Measurements from ENCODE around the gene CLDN10.

CLDN10 gene

DNA sequence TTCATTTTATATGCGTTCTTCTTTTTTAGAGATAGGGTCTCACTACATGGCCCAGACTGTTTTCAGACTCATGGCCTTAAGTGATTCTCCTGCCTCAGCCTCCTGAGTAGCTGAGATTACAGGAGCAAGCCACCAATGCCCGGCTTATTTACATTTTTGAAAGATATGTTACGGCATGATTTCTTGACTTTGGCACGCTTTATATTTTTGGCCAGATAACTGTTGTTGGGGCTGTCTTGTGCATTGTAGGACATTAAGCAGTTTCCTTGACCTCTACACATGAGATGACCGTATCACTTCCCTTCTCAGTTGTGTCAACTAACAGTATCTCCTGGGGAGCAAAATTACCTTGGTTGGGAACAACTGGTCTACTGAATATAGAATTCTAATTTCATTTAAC is 28.9 kb upstream of the CLDN10 start:
- no peak for DNase-seq (ENCODE audit: low spot score)
- H3K27ac ChIP-seq: no peak overlapping the region

GRCh38 chr13:95524264-95524901 is 28.1 kb upstream of the CLDN10 start:
- no peak overlapping the region for H3K4me3 ChIP-seq
- TF ChIP-seq, protein P1, sequence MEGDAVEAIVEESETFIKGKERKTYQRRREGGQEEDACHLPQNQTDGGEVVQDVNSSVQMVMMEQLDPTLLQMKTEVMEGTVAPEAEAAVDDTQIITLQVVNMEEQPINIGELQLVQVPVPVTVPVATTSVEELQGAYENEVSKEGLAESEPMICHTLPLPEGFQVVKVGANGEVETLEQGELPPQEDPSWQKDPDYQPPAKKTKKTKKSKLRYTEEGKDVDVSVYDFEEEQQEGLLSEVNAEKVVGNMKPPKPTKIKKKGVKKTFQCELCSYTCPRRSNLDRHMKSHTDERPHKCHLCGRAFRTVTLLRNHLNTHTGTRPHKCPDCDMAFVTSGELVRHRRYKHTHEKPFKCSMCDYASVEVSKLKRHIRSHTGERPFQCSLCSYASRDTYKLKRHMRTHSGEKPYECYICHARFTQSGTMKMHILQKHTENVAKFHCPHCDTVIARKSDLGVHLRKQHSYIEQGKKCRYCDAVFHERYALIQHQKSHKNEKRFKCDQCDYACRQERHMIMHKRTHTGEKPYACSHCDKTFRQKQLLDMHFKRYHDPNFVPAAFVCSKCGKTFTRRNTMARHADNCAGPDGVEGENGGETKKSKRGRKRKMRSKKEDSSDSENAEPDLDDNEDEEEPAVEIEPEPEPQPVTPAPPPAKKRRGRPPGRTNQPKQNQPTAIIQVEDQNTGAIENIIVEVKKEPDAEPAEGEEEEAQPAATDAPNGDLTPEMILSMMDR (IDR thresholded peaks at IDR 0.05): no peak

More for the DNA sequence above, 28.9 kb upstream of the CLDN10 start:
- TF ChIP-seq, protein P1 (IDR thresholded peaks at IDR 0.05): no peak
- H3K4me3 ChIP-seq: no peak overlapping the region

GRCh38 chr13:95527955-95528354 is 24.6 kb upstream of the CLDN10 start:
- Histone ChIP-seq H3K4me3 (no peak overlapping the region), H3K27ac (no peak overlapping the region)
- TF ChIP-seq, protein P1 (IDR thresholded peaks at IDR 0.05): no peak
- no peak for DNase-seq (ENCODE audit: low spot score)

More at GRCh38 chr13:95524264-95524901, 28.1 kb upstream of the CLDN10 start:
- no peak overlapping the region for H3K27ac ChIP-seq
- DNase-seq (ENCODE audit: low spot score): no peak

- H3K27ac ChIP-seq: no peak overlapping the region
- TF ChIP-seq, protein P1 (IDR thresholded peaks at IDR 0.05): no peak
- no peak for DNase-seq (ENCODE audit: low spot score)
These were observed 22.3 kb upstream of the CLDN10 start for GRCh38 chr13:95530178-95530577.

DNA sequence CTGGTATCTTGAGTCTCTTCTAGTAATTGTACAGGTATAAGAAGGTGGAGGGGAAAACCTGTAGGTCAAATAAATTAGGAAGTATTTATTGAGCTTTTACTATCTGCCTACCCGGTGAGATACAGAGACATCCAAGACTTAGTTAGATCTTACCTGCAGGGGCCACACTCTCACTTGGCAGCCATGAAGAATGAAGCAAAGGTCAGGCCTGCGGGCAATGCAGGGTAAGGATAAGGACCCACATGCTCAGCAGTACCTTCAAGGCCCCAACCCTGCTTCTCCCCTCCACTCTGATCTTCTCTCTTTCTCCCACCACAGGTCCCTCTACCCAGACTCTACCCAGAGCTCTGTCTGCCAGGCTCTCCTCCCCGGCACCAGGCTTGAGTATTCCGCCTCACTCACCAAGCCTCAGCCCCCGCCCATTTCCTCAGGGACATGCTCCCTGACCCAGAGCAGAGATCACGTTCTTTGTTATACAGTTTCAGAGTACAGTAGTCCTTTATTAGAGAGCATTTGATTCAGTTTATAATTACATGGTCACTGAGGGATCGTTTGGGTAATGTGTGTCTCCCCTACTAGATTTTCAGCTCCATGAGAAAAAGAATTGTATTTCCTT is 18.9 kb upstream of the CLDN10 start:
- Histone ChIP-seq H3K4me3 (no peak overlapping the region), H3K27ac (no peak overlapping the region)
- DNase-seq (ENCODE audit: low spot score): no peak
- TF ChIP-seq, protein P1 (IDR thresholded peaks at IDR 0.05): no peak

More at GRCh38 chr13:95530178-95530577, 22.3 kb upstream of the CLDN10 start:
- no peak overlapping the region for H3K4me3 ChIP-seq

GRCh38 chr13:95535243-95535642 is 17.3 kb upstream of the CLDN10 start:
- Histone ChIP-seq H3K4me3 (no peak overlapping the region), H3K27ac (no peak overlapping the region)
- TF ChIP-seq, protein P1 (IDR thresholded peaks at IDR 0.05): no peak
- no peak for DNase-seq (ENCODE audit: low spot score)

All from coronary artery (tissue), 2 donors.